ENCODE results near the gene TLE1.

The TLE1 gene

DNA sequence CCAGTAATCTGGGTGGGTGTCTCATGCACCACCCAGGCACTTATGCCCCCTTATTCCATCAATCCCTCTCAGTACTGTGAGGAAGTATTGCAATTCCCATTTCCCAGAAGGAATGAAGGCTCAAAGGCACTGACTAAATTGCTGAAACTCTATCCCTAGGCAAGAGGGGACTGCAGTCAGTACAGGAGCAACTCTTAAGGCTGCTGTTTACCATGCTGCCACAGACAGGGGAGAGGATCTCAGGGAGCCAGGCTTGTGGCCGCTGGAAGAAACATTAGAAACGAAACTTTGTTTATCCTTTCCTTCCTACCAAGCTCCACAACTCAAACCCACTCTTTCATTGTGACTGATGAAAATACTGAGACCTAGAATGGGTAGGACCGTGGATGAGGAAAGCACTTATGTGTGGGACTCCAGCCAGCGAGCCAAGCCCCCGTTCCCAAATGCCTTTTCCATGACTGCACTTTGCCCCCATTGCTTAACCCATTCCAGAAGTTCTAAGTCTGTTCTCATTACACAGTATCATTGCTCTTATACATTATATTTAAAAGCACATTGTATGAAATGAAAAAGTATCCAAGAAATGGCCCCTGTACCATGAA is 54.3 kb downstream of the TLE1 start:
- no peak for DNase-seq (ENCODE audit: low read depth)
- no peak overlapping the region for H3K4me3 ChIP-seq (ENCODE audit: low read depth, low read length)
- TF ChIP-seq, protein P1, sequence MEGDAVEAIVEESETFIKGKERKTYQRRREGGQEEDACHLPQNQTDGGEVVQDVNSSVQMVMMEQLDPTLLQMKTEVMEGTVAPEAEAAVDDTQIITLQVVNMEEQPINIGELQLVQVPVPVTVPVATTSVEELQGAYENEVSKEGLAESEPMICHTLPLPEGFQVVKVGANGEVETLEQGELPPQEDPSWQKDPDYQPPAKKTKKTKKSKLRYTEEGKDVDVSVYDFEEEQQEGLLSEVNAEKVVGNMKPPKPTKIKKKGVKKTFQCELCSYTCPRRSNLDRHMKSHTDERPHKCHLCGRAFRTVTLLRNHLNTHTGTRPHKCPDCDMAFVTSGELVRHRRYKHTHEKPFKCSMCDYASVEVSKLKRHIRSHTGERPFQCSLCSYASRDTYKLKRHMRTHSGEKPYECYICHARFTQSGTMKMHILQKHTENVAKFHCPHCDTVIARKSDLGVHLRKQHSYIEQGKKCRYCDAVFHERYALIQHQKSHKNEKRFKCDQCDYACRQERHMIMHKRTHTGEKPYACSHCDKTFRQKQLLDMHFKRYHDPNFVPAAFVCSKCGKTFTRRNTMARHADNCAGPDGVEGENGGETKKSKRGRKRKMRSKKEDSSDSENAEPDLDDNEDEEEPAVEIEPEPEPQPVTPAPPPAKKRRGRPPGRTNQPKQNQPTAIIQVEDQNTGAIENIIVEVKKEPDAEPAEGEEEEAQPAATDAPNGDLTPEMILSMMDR (IDR thresholded peaks at IDR 0.05; ENCODE audit: low read depth, low read length, missing control alignments) = no peak
- in situ Hi-C loops (cut with HindIII; ENCODE audit: low sequenced_read_pairs) = no loop called here

DNA sequence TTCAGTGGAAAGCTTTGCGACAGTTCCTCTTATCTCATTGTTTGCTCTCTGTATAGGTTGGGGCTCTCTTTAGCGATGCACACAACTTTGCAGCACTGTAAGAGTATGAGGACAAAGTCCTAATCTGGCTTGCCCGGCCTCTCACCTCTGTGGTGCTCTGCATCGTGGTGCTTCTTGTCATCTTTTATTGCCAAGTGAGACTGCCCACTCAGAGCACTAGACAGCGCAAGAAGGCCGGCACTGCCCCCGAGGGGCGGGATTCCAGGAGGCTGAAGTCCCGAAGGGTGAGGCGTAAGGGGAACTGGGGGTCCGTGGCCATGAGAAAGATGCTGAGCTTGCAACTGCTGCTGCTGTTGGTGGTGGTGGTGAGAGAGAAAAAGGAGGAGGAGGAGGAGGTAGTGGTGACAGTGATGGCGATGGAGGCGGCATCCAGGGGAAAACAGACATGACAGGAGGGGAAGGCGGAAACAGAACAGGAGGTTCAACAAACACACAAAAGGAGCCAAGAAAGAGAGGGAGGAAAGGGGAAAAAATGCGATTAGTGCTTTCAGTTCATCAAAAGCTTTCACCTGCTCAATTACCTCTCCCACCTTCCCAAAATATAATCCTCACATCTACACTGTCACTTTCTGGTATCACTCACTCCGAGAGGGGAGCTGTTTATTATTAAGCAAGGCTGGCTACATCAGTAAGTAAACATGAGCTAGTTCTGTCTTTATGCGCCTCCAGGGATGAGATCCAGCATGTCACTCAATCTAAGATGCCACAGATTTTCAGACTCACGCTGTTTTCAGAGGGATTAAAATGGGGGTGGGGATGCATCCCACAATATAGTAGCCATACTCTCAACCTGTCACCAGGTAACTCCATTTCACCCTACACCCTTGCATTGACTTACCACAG is 55.1 kb downstream of the TLE1 start:
- TF ChIP-seq, protein P1 (IDR thresholded peaks at IDR 0.05; ENCODE audit: low read depth, low read length, missing control alignments) = no peak
- no peak for DNase-seq (ENCODE audit: low read depth)
- no peak overlapping the region for H3K4me3 ChIP-seq (ENCODE audit: low read depth, low read length)
- in situ Hi-C loops (cut with HindIII; ENCODE audit: low sequenced_read_pairs) = no loop called here

DNA sequence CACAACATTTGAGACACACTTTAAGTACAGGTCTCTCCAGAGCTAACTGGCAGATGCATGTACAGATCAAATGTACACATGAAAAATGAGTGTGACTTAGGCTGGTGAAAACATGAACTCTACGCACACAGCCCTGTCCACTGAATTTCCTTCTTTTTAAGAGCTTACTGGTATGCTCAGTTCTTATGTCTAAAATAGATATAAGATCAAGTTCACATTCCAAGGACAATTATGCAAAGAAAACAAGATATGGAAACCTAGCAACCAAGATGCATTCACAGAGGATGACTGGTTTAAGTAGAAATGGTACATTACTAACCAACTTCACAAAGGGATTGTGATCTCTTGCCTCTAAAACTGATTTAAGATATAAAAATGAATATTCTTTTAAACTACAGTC is 56.7 kb downstream of the TLE1 start:
- H3K4me3 ChIP-seq (ENCODE audit: low read depth, low read length) = no peak overlapping the region
- in situ Hi-C loops (cut with HindIII; ENCODE audit: low sequenced_read_pairs) = no loop called here
- no peak for DNase-seq (ENCODE audit: low read depth)
- TF ChIP-seq, protein P1 (IDR thresholded peaks at IDR 0.05; ENCODE audit: low read depth, low read length, missing control alignments) = no peak

GRCh38 chr9:81631218-81631745 is 58.1 kb downstream of the TLE1 start:
- in situ Hi-C loops (cut with HindIII; ENCODE audit: low sequenced_read_pairs) = no loop called here
- TF ChIP-seq, protein P1 (IDR thresholded peaks at IDR 0.05; ENCODE audit: low read depth, low read length, missing control alignments) = no peak
- no peak overlapping the region for H3K4me3 ChIP-seq (ENCODE audit: low read depth, low read length)
- DNase-seq (ENCODE audit: low read depth) = no peak

DNA sequence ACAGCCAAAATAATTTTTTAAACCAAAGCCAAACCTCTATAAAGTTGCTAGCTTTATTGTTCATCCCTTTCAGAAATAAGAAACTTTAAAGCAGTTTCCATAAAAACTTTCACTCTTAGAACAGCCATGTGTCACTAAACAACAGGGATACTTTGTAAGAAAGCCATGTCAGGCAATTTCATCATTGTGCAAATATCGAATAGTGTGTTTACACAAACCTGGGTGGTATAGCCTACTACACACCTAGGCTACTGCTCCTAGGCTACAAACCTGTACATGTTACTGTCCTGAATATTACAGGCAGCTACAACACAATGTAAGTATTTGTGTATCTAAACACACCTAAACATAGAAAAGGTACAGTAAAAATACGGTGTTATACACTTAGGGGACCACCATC is 59.9 kb downstream of the TLE1 start:
- TF ChIP-seq, protein P1 (IDR thresholded peaks at IDR 0.05; ENCODE audit: low read depth, low read length, missing control alignments) = no peak
- in situ Hi-C loops (cut with HindIII; ENCODE audit: low sequenced_read_pairs) = no loop called here
- H3K4me3 ChIP-seq (ENCODE audit: low read depth, low read length) = no peak overlapping the region
- DNase-seq (ENCODE audit: low read depth) = no peak

- H3K4me3 ChIP-seq (ENCODE audit: low read depth, low read length) = no peak overlapping the region
- in situ Hi-C loops (cut with HindIII; ENCODE audit: low sequenced_read_pairs) = no loop called here
- DNase-seq (ENCODE audit: low read depth) = no peak
- TF ChIP-seq, protein P1 (IDR thresholded peaks at IDR 0.05; ENCODE audit: low read depth, low read length, missing control alignments) = no peak
Measured at GRCh38 chr9:81628897-81629296, 60.5 kb downstream of the TLE1 start.

Data from astrocyte of the cerebellum (primary cell).